ENCODE data around the gene WDR20.

GRCh38 chr14:102158797-102159196 is 19.1 kb downstream of the WDR20 start:
- TF ChIP-seq FOXJ3 (CRISPR knock-in tag; IDR thresholded peaks at IDR 0.05) (no peak), SIN3A (IDR thresholded peaks at IDR 0.05; ENCODE audit: borderline replicate concordance, low read depth, low read length) (no peak), FOXM1 (IDR thresholded peaks at IDR 0.05; ENCODE audit: low read depth) (no peak)
- TF ChIP-seq, protein P1, sequence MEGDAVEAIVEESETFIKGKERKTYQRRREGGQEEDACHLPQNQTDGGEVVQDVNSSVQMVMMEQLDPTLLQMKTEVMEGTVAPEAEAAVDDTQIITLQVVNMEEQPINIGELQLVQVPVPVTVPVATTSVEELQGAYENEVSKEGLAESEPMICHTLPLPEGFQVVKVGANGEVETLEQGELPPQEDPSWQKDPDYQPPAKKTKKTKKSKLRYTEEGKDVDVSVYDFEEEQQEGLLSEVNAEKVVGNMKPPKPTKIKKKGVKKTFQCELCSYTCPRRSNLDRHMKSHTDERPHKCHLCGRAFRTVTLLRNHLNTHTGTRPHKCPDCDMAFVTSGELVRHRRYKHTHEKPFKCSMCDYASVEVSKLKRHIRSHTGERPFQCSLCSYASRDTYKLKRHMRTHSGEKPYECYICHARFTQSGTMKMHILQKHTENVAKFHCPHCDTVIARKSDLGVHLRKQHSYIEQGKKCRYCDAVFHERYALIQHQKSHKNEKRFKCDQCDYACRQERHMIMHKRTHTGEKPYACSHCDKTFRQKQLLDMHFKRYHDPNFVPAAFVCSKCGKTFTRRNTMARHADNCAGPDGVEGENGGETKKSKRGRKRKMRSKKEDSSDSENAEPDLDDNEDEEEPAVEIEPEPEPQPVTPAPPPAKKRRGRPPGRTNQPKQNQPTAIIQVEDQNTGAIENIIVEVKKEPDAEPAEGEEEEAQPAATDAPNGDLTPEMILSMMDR (IDR thresholded peaks at IDR 0.05): no peak
